PC-9 (cell line): ENCODE results near the gene TGDS.

Source experiments
- CTCF ChIP-seq: fragments of 200-600 bp; sonication (generic); conservative IDR thresholded peaks from 2 replicates; pipeline ENCODE4 v1.6.1; 2017; ENCODE audit warnings: mixed run types, antibody characterized with exemption, mild to moderate bottlenecking, moderate library complexity
- EZH2 ChIP-seq: fragments of 200-600 bp; sonication (generic); IDR thresholded peaks from 2 replicates; pipeline ENCODE4 v1.8.0; 2017; ENCODE audit warnings: antibody characterized with exemption, low read depth

- TF ChIP-seq CTCF, result no peak
- no peak for TF ChIP-seq EZH2
Observed at GRCh38 chr13:94585543-94586101, 10.3 kb downstream of the TGDS start.
